H1 (cell line): ENCODE results near the gene GPS1. TPM values are rescaled to one million over a fixed set of nuclear protein-coding genes. Genes with fewer than 3 reads are reported as not detected.

ENCODE experiments used
- CTCF ChIA-PET: fragments of 300-600 bp; sonication (Branson Sonifier 250); formaldehyde crosslinking; loops from one replicate; lab custom pipeline; 2021; ENCODE audit not compliant: partially characterized antibody; lab: Charles Lee
- POLR2A ChIA-PET: fragments of 300-600 bp; sonication (Branson Sonifier 250); formaldehyde crosslinking; loops from one replicate; lab custom pipeline; 2021; ENCODE audit warnings: inconsistent platforms; ENCODE audit not compliant: partially characterized antibody; lab: Charles Lee
- DNase-seq, 2 experiments: peaks; one replicate each; pipeline versions ENCODE4 v3.0.0 to v3.0.0-alpha.2; 2010 to 2022; ENCODE audit warnings: low spot score in 2 of 2, low read depth in 1 of 2, mixed read lengths in 1 of 2
- FAIRE-seq: peaks from 2 replicates; lab custom pipeline; 2011; peaks lifted over from hg19 to GRCh38; lab: Jason Lieb, UNC
- H2AFZ ChIP-seq: 2 replicates; pipeline ENCODE4 v1.8.1; 2012; ENCODE audit warnings: low read length, inconsistent platforms
- H2AK5ac ChIP-seq: 2 replicates; pipeline ENCODE4 v1.6.1; 2013; ENCODE audit warnings: low read depth, low read length
- H2BK120ac ChIP-seq: replicated peaks from 2 replicates; pipeline ENCODE3; 2013; ENCODE audit warnings: low read depth, low read length, inconsistent platforms
- H2BK12ac ChIP-seq: 2 replicates; pipeline ENCODE4 v1.6.1; 2013; ENCODE audit warnings: low read depth, low read length
- H2BK15ac ChIP-seq: 2 replicates; pipeline ENCODE4 v1.6.1; 2013; ENCODE audit warnings: low read length
- H2BK20ac ChIP-seq: 2 replicates; pipeline ENCODE4 v1.6.1; 2013; ENCODE audit warnings: low read length
- H2BK5ac ChIP-seq: 2 replicates; pipeline ENCODE4 v1.6.1; 2013; ENCODE audit warnings: low read depth, low read length
- H3K14ac ChIP-seq: 2 replicates; pipeline ENCODE4 v1.6.1; 2013; ENCODE audit warnings: inconsistent platforms; ENCODE audit not compliant: insufficient read length
- H3K18ac ChIP-seq: 2 replicates; pipeline ENCODE4 v1.6.1; 2013; ENCODE audit warnings: low read length; ENCODE audit errors: extremely low read depth
- H3K23ac ChIP-seq: 2 replicates; pipeline ENCODE4 v1.6.1; 2013; ENCODE audit warnings: inconsistent platforms; ENCODE audit not compliant: insufficient read length
- H3K23me2 ChIP-seq: 2 replicates; pipeline ENCODE4 v1.6.1; 2013; ENCODE audit warnings: low read depth, low read length
- H3K27ac ChIP-seq: 2 replicates; pipeline ENCODE4 v1.6.1; 2011; ENCODE audit warnings: low read depth, low read length, inconsistent platforms
- H3K27me3 ChIP-seq, 4 experiments: replicated peaks in 1 of 4; 1 replicate in 1 of 4; 2 replicates in 3 of 4; pipeline versions ENCODE4 v1.6.1 to v1.8.1; 2011 to 2013; ENCODE audit warnings: low read length in 3 of 4, mild to moderate bottlenecking in 3 of 4, inconsistent platforms in 2 of 4, mixed read lengths in 2 of 4, moderate library complexity in 1 of 4; ENCODE audit not compliant: control insufficient read depth in 3 of 4, insufficient read depth in 3 of 4; ENCODE audit errors: extremely low read depth in 1 of 4
- H3K36me3 ChIP-seq, 4 experiments: 2 replicates each; pipeline versions ENCODE4 v1.6.1 to v1.8.1; 2011 to 2013; ENCODE audit warnings: mild to moderate bottlenecking in 4 of 4, low read length in 3 of 4, moderate library complexity in 2 of 4, control low read depth in 1 of 4, inconsistent platforms in 1 of 4; ENCODE audit not compliant: insufficient read depth in 4 of 4, control insufficient read depth in 2 of 4
- H3K4ac ChIP-seq: replicated peaks from 2 replicates; pipeline ENCODE3; 2013; ENCODE audit warnings: low read length, low read depth, mixed read lengths, inconsistent platforms; ENCODE audit not compliant: insufficient read length
- H3K4me1 ChIP-seq, 4 experiments: replicated peaks in 1 of 4; 1 replicate in 1 of 4; 2 replicates in 3 of 4; pipeline versions ENCODE4 v1.6.1 to v1.8.1; 2011 to 2013; ENCODE audit warnings: low read length in 3 of 4, inconsistent platforms in 2 of 4, mixed read lengths in 1 of 4; ENCODE audit not compliant: insufficient read depth in 4 of 4, control insufficient read depth in 3 of 4
- H3K4me2 ChIP-seq, 2 experiments: 2 replicates each; pipeline versions ENCODE4 v1.6.1 to v1.8.1; 2011 to 2013; ENCODE audit warnings: low read depth in 2 of 2, low read length in 2 of 2, control low read depth in 1 of 2, inconsistent platforms in 1 of 2, mild to moderate bottlenecking in 1 of 2; ENCODE audit not compliant: insufficient read depth in 1 of 2
- H3K4me3 ChIP-seq, 4 experiments: fragments of 200-600, 300-600 bp in 1 of 4; sonication (generic), shearing (Covaris generic), sonication (Bioruptor Twin) in 1 of 4; 2 replicates each; pipeline versions ENCODE4 v1.5.1 to v1.8.1; 2011 to 2016; ENCODE audit warnings: low read length in 4 of 4, low read depth in 3 of 4, control low read depth in 2 of 4, inconsistent platforms in 2 of 4, mild to moderate bottlenecking in 2 of 4, mixed read lengths in 1 of 4, moderate library complexity in 1 of 4; ENCODE audit not compliant: insufficient read depth in 2 of 4; ENCODE audit errors: extremely low read depth in 1 of 4
- H3K56ac ChIP-seq: replicated peaks from 2 replicates; pipeline ENCODE3; 2013; ENCODE audit warnings: low read depth, mild to moderate bottlenecking, mixed read lengths, low read length, inconsistent platforms; ENCODE audit not compliant: insufficient read length
- H3K79me1 ChIP-seq: 2 replicates; pipeline ENCODE4 v1.6.1; 2013; ENCODE audit warnings: low read depth, low read length, control low read depth
- H3K79me2 ChIP-seq, 2 experiments: 2 replicates each; pipeline versions ENCODE4 v1.6.1 to v1.8.1; 2012 to 2013; ENCODE audit warnings: low read length in 2 of 2, mild to moderate bottlenecking in 2 of 2, inconsistent platforms in 1 of 2; ENCODE audit not compliant: insufficient read depth in 2 of 2, control insufficient read depth in 1 of 2
- H3K9ac ChIP-seq, 4 experiments: replicated peaks in 1 of 4; 1 replicate in 1 of 4; 2 replicates in 3 of 4; pipeline versions ENCODE4 v1.6.1 to v1.8.1; 2011 to 2013; ENCODE audit warnings: low read depth in 3 of 4, low read length in 3 of 4, control low read depth in 2 of 4, mild to moderate bottlenecking in 2 of 4, moderate library complexity in 2 of 4, inconsistent platforms in 1 of 4; ENCODE audit errors: extremely low read depth in 1 of 4
- H3K9me3 ChIP-seq, 2 experiments: 2 replicates each; pipeline versions ENCODE4 v1.6.1 to v1.8.1; 2012 to 2013; ENCODE audit warnings: mild to moderate bottlenecking in 2 of 2, moderate library complexity in 2 of 2, control low read depth in 1 of 2, inconsistent platforms in 1 of 2, low read depth in 1 of 2, low read length in 1 of 2, mixed read lengths in 1 of 2; ENCODE audit not compliant: insufficient read depth in 2 of 2
- H4K20me1 ChIP-seq, 2 experiments: replicated peaks in 1 of 2; 2 replicates each; pipeline versions ENCODE3 to v1.8.1; 2011 to 2013; ENCODE audit warnings: inconsistent platforms in 2 of 2, low read length in 2 of 2, mild to moderate bottlenecking in 1 of 2; ENCODE audit not compliant: insufficient read depth in 2 of 2, control insufficient read depth in 1 of 2
- H4K5ac ChIP-seq: 2 replicates; pipeline ENCODE4 v1.6.1; 2013; ENCODE audit warnings: low read length, low read depth, mixed read lengths, inconsistent platforms; ENCODE audit not compliant: insufficient read length
- H4K8ac ChIP-seq: 2 replicates; pipeline ENCODE4 v1.8.0; 2013; ENCODE audit warnings: mild to moderate bottlenecking, moderate library complexity, low read length, inconsistent platforms; ENCODE audit not compliant: insufficient read depth; ENCODE audit errors: extremely low read depth
- H4K91ac ChIP-seq: replicated peaks from 2 replicates; pipeline ENCODE3; 2013; ENCODE audit warnings: low read length, mixed read lengths, inconsistent platforms; ENCODE audit not compliant: insufficient read length
- EGR1 ChIP-seq: IDR thresholded peaks from 2 replicates; pipeline ENCODE4 v1.6.1; 2011; ENCODE audit warnings: low read depth, low read length, borderline replicate concordance
- PHF8 ChIP-seq: fragments of 200-600 bp; sonication (generic); conservative IDR thresholded peaks from 2 replicates; pipeline ENCODE4 v1.7.1; 2012; ENCODE audit warnings: low read depth, mild to moderate bottlenecking, inconsistent platforms, low read length, moderate library complexity
- SAP30 ChIP-seq: fragments of 300-600 bp; sonication (generic); IDR thresholded peaks from 2 replicates; pipeline ENCODE4 v1.7.1; 2012; ENCODE audit warnings: low read length, moderate library complexity, mild to moderate bottlenecking, inconsistent platforms; ENCODE audit not compliant: insufficient read depth, insufficient replicate concordance
- SIRT6 ChIP-seq: IDR thresholded peaks from one replicate; pipeline ENCODE4 v1.7.1; 2012; ENCODE audit warnings: low read length, inconsistent platforms
- WGBS, 2 experiments: shearing (Covaris generic) in 1 of 2; methylation state at CpG; one replicate each; pipeline versions ENCODE4 v1.1.6 to v1.1.7; 2013 to 2015; ENCODE audit warnings: low lambda C conversion rate in 2 of 2, mixed read lengths in 2 of 2, inconsistent platforms in 1 of 2, low coverage in 1 of 2, missing lambda C conversion rate in 1 of 2; ENCODE audit not compliant: insufficient replicate concordance in 2 of 2, insufficient coverage in 1 of 2, insufficient read length in 1 of 2; ENCODE audit errors: extremely low coverage in 1 of 2, missing lambda C conversion rate in 1 of 2; 5-methylcytosine and 5-hydroxymethylcytosine counted together
- polyA plus RNA-seq, 7 experiments: library from polyadenylated mRNA; depleted of rRNA in 3 of 7; stranded (reverse) in 5 of 7; unstranded in 2 of 7; fragments of >200 nt in 5 of 7; fragments of 200-250 nt in 2 of 7; gene quantifications; 1 replicate in 5 of 7; 2 replicates in 1 of 7; 4 replicates in 1 of 7; pipeline versions ENCODE4 v1.2.1 to v1.2.3, GENCODE V29; 2011 to 2013; ENCODE audit warnings: missing spikeins in 2 of 7, mixed read lengths in 2 of 7
- total RNA-seq: library from RNA; stranded (reverse); fragmentation: NEBNext Ultra II Directional; extraction: Animal tissue kit (Norgen Biotek cat#: 25700); gene quantifications from 2 replicates; pipeline ENCODE4 v1.2.1, GENCODE V29; 2021

GPS1 gene
- total and polyA plus RNA-seq, 2 of the 8 experiments (the other 6 are each of a cell fraction or from before 2014, with no cell fraction given), result 153 to 277 TPM

GRCh38 chr17:82008258-82008940 is 43.3 kb upstream of the GPS1 start:
- Histone ChIP-seq H3K4me1 (peaks cover 0 to 1% (median 0%) of the 10 kb centered on the region in 4 experiments; a peak in 1 of 7 replicates), H2BK5ac (no peak overlapping the region), H2AK5ac (no peak overlapping the region), H3K23me2 (0 out of 2 replicates have a peak, but pooled peaks cover 1% of the 10 kb centered on the region), H3K27me3 (no peaks in the 10 kb centered on the region), H3K4me2 (no peak overlapping the region), H3K4me3 (no peak overlapping the region), H4K20me1 (peaks cover 3 to 4% of the 10 kb centered on the region in 2 experiments), H3K79me2 (no peaks in the 10 kb centered on the region), H3K36me3 (no peaks in the 10 kb centered on the region; a peak in 2 of 8 replicates), H2BK15ac (no peak overlapping the region), H2BK12ac (no peak overlapping the region), H3K9ac (no peak overlapping the region; a peak in 1 of 7 replicates), H2BK120ac (no peak overlapping the region), H3K4ac (no peak overlapping the region), H4K5ac (no peak overlapping the region), H3K79me1 (peaks cover 3% of the 10 kb centered on the region), H3K56ac (no peak overlapping the region), H3K9me3 (no peaks in the 10 kb centered on the region), H3K27ac (no peak overlapping the region), H3K18ac (no peak overlapping the region), H3K14ac (no peak overlapping the region), H2BK20ac (no peak overlapping the region), H4K8ac (no peak overlapping the region), H3K23ac (no peak overlapping the region), H2AFZ (no peak overlapping the region), H4K91ac (no peak overlapping the region)
- POLR2A ChIA-PET, result interaction anchor here (1.0 to 3.2 kb wide), 6 partner anchors 8 to 49 kb away, joined by 3 to 13 read pairs (median 5); partner anchors contain the start of genes CENPX and LRRC45
- 94% methylated on average over 23 of the region's 26 CpGs; no CpG with 5 or more reads in 1 of the 2 experiments for WGBS, 2 experiments
- TF ChIP-seq PHF8 (no peak), SAP30 (no peak), EGR1 (no peak), SIRT6 (no peak)
- FAIRE-seq (no peak), DNase-seq (no peak)
- CTCF ChIA-PET, result interaction anchor here (1.0 to 3.4 kb wide), 7 partner anchors 10 to 49 kb away, joined by 3 to 16 read pairs (median 5); no protein-coding TSS in a partner anchor
